Stimulated activated CD4-positive, alpha-beta T cell treated with anti-CD3 and anti-CD28 coated beads, Interleukin-4, amount 100 ng/mL, for 1 hour (primary cell): Measurements from ENCODE around the gene SLC6A19.

Experiments used
- DNase-seq: peaks from one replicate; pipeline ENCODE4 v3.0.0-alpha.2; 2020

SLC6A19 gene

GRCh38 chr5:1197876-1198666, 3.3 kb upstream of the SLC6A19 start:
- DNase-seq: no peak

- DNase-seq: no peak
Measured at GRCh38 chr5:1199340-1199648, 2.1 kb upstream of the SLC6A19 start.

GRCh38 chr5:1199649-1200494, 1.5 kb upstream of the SLC6A19 start:
- DNase-seq: no peak

GRCh38 chr5:1200495-1201326, 684 bp upstream of the SLC6A19 start:
- no peak for DNase-seq

- no peak for DNase-seq
Measured at GRCh38 chr5:1202026-1202797, 817 bp downstream of the SLC6A19 start.

GRCh38 chr5:1202798-1203185, 1.4 kb downstream of the SLC6A19 start:
- DNase-seq: no peak

GRCh38 chr5:1203311-1203967, 2.0 kb downstream of the SLC6A19 start:
- DNase-seq: no peak

GRCh38 chr5:1203968-1204692, 2.7 kb downstream of the SLC6A19 start:
- DNase-seq: no peak

GRCh38 chr5:1204693-1205242, 3.4 kb downstream of the SLC6A19 start:
- no peak for DNase-seq

GRCh38 chr5:1205255-1206180, 4.1 kb downstream of the SLC6A19 start:
- no peak for DNase-seq

- DNase-seq: no peak
Measured at GRCh38 chr5:1206521-1207412, 5.4 kb downstream of the SLC6A19 start.

GRCh38 chr5:1207555-1207954, 6.2 kb downstream of the SLC6A19 start:
- DNase-seq: no peak

- DNase-seq: no peak
Measured at GRCh38 chr5:1208221-1208742, 6.9 kb downstream of the SLC6A19 start.

- no peak for DNase-seq
Measured at GRCh38 chr5:1208743-1209488, 7.5 kb downstream of the SLC6A19 start.

- DNase-seq: no peak
Measured at GRCh38 chr5:1209489-1209852, 8.1 kb downstream of the SLC6A19 start.

- no peak for DNase-seq
Measured at GRCh38 chr5:1209896-1210776, 8.7 kb downstream of the SLC6A19 start.

GRCh38 chr5:1210832-1211251, 9.4 kb downstream of the SLC6A19 start:
- DNase-seq: no peak
